ENCODE measurements around the gene POLR2C. TPM values are rescaled to one million over a fixed set of nuclear protein-coding genes. Genes with fewer than 3 reads are reported as not detected.

POLR2C gene
- total RNA-seq, 1 experiment from 2014 or later = 85.6 TPM

- no peaks in the 10 kb centered on the region for H4K20me1 ChIP-seq (ENCODE audit: control insufficient read depth, insufficient read depth, insufficient read length)
- H3K14ac ChIP-seq (ENCODE audit: insufficient read depth, low read length) = no peak overlapping the region
- H2BK12ac ChIP-seq (ENCODE audit: insufficient read length, low read depth, low read length) = no peak overlapping the region
- no peak overlapping the region for H4K91ac ChIP-seq (ENCODE audit: insufficient read length, low read depth, low read length)
- H2BK120ac ChIP-seq (ENCODE audit: low read depth, low read length, poor library complexity, severe bottlenecking) = no peak overlapping the region
- no peak overlapping the region for H3K9ac ChIP-seq (ENCODE audit: extremely low read depth, insufficient read length, low read length)
- peaks cover 2% of the 10 kb centered on the region; the same call in 1 of the 2 replicates for H3K4me1 ChIP-seq (ENCODE audit: insufficient read depth, low read length)
- H3K56ac ChIP-seq (ENCODE audit: insufficient read length, low read depth, low read length) = no peak overlapping the region
- H2BK5ac ChIP-seq (ENCODE audit: insufficient read length, low read length) = no peak overlapping the region
- no peak overlapping the region for H4K5ac ChIP-seq (ENCODE audit: insufficient read length, low read depth, low read length)
- no peaks in the 10 kb centered on the region; a peak in 1 of 7 replicates for H3K36me3 Mint-ChIP-seq (ENCODE audit: insufficient read depth in 1 of 3, low read depth in 3 of 3)
- no peak overlapping the region for H3K4me3 Mint-ChIP-seq
- no peak overlapping the region for H3T11ph ChIP-seq (ENCODE audit: low read length)
- H2AFZ ChIP-seq (ENCODE audit: low read length) = no peak overlapping the region
- peaks cover 5% of the 10 kb centered on the region for H3K79me1 ChIP-seq (ENCODE audit: insufficient read depth, low read depth, low read length, poor library complexity, severe bottlenecking)
- H3K27ac ChIP-seq (ENCODE audit: insufficient read length, low read depth, low read length) = no peak overlapping the region
- H3K18ac ChIP-seq (ENCODE audit: insufficient read length, low read depth, low read length) = no peak overlapping the region
- H2AK5ac ChIP-seq (ENCODE audit: insufficient read length, low read length) = no peak overlapping the region
- peaks cover 29% of the 10 kb centered on the region for H3K27me3 Mint-ChIP-seq (ENCODE audit: low read depth)
- no peak for DNase-seq
- H2BK20ac ChIP-seq (ENCODE audit: low read depth, low read length, poor library complexity, severe bottlenecking) = no peak overlapping the region
- H3K9me3 Mint-ChIP-seq = peaks cover 9 to 14% of the 10 kb centered on the region in 2 experiments; a peak in 4 of 5 replicates
- no peak overlapping the region for H4K8ac ChIP-seq (replicated peaks; ENCODE audit: insufficient read length, low read depth, low read length)
- TF ChIP-seq, protein P1, sequence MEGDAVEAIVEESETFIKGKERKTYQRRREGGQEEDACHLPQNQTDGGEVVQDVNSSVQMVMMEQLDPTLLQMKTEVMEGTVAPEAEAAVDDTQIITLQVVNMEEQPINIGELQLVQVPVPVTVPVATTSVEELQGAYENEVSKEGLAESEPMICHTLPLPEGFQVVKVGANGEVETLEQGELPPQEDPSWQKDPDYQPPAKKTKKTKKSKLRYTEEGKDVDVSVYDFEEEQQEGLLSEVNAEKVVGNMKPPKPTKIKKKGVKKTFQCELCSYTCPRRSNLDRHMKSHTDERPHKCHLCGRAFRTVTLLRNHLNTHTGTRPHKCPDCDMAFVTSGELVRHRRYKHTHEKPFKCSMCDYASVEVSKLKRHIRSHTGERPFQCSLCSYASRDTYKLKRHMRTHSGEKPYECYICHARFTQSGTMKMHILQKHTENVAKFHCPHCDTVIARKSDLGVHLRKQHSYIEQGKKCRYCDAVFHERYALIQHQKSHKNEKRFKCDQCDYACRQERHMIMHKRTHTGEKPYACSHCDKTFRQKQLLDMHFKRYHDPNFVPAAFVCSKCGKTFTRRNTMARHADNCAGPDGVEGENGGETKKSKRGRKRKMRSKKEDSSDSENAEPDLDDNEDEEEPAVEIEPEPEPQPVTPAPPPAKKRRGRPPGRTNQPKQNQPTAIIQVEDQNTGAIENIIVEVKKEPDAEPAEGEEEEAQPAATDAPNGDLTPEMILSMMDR (conservative IDR thresholded peaks at IDR 0.05) = no peak
- H3K27me3 ChIP-seq (ENCODE audit: insufficient read depth, low read length) = no peaks in the 10 kb centered on the region
- peak overlapping the region in 1 of 3 experiments; percentile 22; a peak in 1 of 7 replicates for H3K27ac Mint-ChIP-seq
- no CpG with 5 or more reads among the region's 5 CpGs for WGBS (ENCODE audit: extremely low coverage, insufficient read length, low lambda C conversion rate)
- H2BK15ac ChIP-seq (ENCODE audit: low read depth, low read length) = no peak overlapping the region
- H3K4me2 ChIP-seq (ENCODE audit: insufficient read depth, insufficient read length, low read length) = no peak overlapping the region
- H3K4ac ChIP-seq (ENCODE audit: low read depth, low read length) = no peak overlapping the region
- H3K4me1 Mint-ChIP-seq = peaks cover 19 to 27% of the 10 kb centered on the region in 2 experiments
- H3K23me2 ChIP-seq (ENCODE audit: insufficient read length, low read depth, low read length, poor library complexity, severe bottlenecking) = peaks cover 14% of the 10 kb centered on the region
- H3K9me3 ChIP-seq (ENCODE audit: control insufficient read depth, low read depth, low read length) = no peaks in the 10 kb centered on the region
- H3K23ac ChIP-seq (ENCODE audit: insufficient read length, low read depth, low read length) = no peak overlapping the region
- H3K79me2 ChIP-seq (ENCODE audit: insufficient read depth, low read length) = no peaks in the 10 kb centered on the region
Measured at GRCh38 chr16:57489229-57489628, 26.8 kb downstream of the POLR2C start.

All from H9 (cell line).